GM18858 (cell line): ENCODE data around the gene UBXN11.

ENCODE experiments used
- ATAC-seq: cut with Tn5 transposase; IDR thresholded peaks from one replicate; pipeline ENCODE4 v1.9.1; 2021; ENCODE audit not compliant: unreplicated experiment

Gene UBXN11

GRCh38 chr1:26275580-26276431 is 30.6 kb downstream of the UBXN11 start:
- ATAC-seq: no peak

- ATAC-seq: no peak
These were observed 31.5 kb downstream of the UBXN11 start for GRCh38 chr1:26274801-26275425.

- no peak for ATAC-seq
These were observed 37.3 kb downstream of the UBXN11 start for GRCh38 chr1:26269198-26269550.

DNA sequence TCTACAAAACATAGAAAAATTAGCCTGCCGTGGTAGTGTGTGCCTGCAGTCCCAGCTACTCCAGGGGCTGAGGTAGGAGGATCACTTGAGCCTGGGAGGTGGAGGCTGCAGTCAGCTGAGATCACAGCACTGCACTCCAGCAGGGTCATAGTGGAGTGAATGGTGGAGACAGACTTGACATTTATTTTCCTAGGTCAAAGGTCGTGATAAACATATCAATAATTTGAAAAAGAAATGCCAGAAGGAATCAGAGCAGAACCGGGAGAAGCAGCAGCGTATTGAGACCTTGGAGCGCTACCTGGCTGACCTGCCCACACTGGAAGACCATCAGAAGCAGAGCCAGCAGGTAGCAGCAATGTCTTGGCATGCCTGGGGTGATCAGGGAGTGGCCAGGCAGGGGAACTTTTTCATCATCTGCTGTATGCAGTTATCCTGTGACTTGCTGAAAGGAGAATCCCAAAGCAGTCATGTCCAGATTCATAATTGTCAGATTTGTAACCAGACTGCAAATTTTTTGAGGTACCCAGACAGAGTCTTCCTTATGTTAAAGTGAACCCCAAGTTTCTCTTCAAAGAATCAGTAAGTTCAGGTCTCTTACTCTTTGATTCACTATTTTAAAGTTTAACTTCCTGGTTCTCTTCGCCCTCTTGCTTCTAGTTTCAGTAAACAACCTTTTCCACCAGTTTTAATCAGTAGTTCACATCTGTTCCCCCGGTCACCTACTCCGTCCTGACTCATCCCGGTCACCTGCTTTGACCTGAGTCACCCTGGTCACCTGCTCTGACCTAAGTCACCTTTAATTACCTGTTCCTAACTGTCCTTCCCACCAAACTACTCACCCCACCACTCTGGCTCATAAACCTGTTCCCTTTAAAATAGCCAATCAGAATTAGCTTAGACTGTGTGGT is 37.9 kb downstream of the UBXN11 start:
- ATAC-seq: no peak

DNA sequence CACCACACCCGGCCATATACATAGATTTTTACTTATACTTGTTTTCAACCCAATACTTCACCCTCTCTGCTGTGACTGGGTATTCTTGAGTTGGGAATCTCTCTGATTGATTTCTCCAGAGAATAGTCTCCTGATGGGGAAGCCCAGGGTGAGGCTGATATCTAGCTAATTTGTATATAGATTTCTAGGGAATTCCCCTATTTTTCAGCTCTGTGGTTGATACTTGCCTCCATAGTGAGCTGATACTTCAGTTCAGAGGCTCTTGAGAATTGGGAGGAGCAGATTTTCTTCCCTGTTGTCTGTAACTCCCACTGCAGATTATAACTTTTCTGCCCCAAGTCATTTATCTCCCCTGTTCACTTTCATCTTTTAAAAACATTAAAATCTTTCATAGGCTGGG is 41.0 kb downstream of the UBXN11 start:
- no peak for ATAC-seq

DNA sequence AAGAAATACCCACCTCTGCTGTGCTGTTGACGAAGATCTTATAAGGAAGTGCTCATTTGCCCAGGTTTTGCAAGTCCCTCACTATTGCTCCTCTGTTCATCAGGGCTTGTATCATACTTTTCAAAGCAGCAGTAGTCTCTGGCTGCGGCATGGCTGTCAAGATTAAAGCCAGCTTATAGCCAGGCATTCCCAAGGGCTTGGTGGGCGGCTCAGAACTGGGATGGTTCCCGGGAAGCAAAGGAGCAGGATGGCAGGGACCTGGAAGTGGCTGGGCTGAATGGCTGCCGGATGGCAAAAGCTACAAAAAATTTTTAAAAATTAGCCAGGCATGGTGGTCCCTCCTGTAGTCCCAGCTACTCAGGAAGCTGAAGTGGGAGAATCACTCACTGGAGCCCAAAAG is 43.2 kb downstream of the UBXN11 start:
- no peak for ATAC-seq

DNA sequence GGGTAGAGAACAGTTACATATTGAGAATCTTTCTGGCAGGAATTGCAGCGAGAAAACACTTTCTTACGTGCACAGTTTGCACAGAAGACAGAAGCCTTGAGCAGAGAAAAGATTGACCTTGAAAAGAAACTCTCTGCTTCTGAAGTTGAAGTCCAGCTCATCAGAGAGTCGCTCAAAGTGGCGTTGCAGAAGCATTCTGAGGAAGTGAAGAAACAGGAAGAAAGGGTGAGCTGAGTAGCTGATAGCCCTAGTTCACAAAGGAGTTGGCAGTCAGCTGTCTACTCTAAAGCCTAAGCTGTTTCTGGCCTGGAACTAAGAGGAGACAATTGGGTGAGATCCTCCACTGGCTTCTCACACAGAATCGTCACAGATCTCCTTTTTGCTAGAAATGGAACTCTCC is 46.9 kb downstream of the UBXN11 start:
- no peak for ATAC-seq

DNA sequence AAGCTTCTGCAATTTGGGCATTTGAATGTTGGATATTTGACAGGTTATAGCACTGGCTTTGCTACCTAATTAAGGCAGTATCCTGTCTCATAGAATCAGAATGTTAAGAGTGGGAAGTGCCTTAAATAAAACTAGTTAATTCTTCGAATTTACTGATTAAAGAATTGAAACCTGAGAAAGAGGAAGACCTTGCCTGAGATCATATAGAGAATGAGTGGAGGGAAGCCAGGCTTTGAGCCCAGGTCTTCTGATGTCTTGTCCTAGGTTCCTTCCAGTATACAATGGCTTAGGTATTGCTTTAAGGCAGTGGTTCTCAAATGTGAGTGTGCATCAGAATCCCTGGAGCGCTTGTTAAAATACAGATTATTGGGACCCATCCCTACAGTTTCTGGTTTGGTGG is 47.4 kb downstream of the UBXN11 start:
- no peak for ATAC-seq

- no peak for ATAC-seq
These were observed 49.2 kb downstream of the UBXN11 start for GRCh38 chr1:26257222-26257621.

- no peak for ATAC-seq
These were observed 52.0 kb downstream of the UBXN11 start for GRCh38 chr1:26254404-26254803.

DNA sequence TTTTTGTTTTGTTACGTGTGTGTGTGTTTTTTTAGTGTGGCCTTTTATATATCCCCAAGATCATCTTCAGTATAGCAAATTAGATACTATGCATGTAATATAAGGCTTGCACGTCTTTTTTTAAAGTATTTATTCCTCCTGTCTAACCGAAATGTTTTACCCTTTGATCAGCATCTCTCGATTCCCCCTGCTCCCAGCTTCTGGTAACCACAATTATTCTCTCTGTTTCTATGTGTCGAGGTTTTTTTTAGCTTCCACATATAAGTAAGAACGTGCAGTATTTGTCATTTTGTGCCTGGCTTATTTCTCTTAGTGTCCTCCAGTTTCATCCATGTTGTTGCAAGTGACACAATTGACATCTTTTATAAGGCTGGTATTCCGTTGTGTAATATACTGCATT is 53.7 kb downstream of the UBXN11 start:
- ATAC-seq: no peak

DNA sequence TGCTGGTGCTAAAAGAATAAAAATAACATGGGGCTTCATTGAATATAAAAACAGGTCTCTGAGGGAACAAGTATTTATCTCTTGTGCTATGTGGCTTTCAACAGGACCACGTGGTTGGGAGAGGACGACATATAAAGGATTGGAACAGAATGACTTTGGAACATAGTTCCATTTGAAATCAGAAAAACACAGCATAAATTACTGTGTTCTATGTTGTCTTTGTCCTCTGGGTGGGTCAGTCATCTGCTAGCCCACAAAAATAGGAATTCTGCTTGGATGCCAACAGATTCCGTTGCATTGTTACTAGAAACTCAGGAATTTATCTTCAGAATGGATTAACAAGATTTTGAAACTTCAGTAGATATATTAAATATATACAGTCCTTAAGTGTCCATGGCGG is 66.5 kb downstream of the UBXN11 start:
- no peak for ATAC-seq

GRCh38 chr1:26237230-26237966 is 69.0 kb downstream of the UBXN11 start:
- no peak for ATAC-seq

DNA sequence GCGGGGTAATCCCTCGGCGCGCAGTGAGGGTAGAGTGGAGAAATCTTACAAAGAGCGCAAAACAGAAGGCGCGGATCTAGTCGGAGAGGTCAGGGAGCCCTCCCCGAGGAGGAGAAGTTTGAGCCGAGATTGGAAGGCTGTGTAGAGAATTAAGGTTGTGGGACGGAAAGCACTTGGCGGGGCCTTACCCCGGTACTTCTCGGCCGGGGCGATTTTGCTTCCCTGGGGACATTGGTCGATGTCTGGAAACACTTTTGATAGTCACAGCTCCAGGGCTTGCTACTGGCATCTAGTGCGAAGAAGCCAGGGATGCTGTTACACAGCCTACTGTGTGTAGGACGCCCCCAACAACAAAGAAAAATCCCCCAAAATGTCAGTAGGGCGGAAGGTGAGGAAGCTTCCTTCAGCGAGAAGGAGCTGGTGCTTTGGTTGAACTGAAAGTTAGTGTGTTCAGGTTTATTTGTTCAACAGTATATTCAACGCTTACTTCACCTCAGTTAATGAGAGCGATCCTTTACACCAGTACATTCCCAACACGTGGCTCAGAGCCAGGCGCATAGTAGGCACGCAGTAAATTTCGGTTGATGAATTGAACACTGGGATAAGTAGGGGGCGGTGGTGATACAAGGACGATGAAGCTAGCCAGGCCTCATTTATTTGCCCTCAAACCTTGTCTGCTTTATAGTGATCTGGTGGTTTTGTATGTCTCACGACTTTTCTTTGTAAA is 71.6 kb downstream of the UBXN11 start:
- ATAC-seq: no peak

GRCh38 chr1:26233903-26234643 is 72.4 kb downstream of the UBXN11 start, which contains the start of gene CEP85:
TSS of gene CEP85 (plus strand) at chr1:26234200. CDS start at chr1:26239784, 5,584 bp downstream.
- ATAC-seq: peak; percentile 81
